Measurements from ENCODE around the gene PTPN1. TPM values are rescaled to one million over a fixed set of nuclear protein-coding genes. Genes with fewer than 3 reads are reported as not detected.
"Not testable (repeated sequence)": the region's sequence is repeated elsewhere in the genome, so short reads cannot be mapped to it uniquely, and the experiment has no call there.

PTPN1 gene
- total and polyA plus RNA-seq, 8 donors = 26.3 to 98.6 (median 30.4) TPM

DNA sequence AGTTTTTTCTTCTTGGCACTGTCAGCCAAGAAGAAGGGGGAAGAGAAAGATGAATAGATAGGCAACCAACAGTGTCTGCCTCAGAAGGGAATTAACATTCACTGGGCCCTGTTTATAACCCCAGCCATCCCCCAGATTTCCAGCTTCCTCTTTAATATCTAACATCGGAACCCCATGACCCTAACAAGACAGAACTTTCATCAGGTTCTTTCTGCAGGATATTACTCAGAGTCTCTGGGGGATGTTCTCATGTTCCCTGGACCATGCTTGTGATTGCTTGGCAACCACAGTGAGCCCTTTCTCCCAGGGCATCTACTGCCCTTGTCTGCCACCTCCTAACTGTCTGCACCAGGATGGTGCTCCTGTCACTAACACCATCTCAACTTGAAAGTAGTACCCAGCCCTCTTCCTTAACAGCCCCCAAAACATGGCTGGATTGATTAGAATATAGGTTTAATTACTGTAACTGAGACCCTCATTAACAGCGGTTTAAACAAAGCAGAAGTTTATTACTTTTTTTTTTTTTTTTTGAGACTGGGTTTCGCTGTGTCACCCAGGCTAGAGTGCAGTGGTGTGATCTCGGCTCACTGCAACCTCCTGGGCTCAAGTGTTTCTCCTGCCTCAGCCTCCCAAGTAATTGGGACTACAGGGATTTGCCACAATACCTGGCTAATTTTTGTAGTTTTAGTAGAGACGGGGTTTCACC is 12.0 kb upstream of the PTPN1 start:
- Histone ChIP-seq H3K36me3 (no peaks in the 10 kb centered on the region), H3K4me1 (peaks cover 0 to 23% of the 10 kb centered on the region in 2 donors), H3K27me3 (no peaks in the 10 kb centered on the region), H3K4me3 (no peak overlapping the region), H3K27ac (peak overlapping the region in 1 of 2 donors; percentile 58), H3K9me3 (no peaks in the 10 kb centered on the region)
- intact Hi-C loops (cut with DNase I) = no loop called here
- peak; percentile 22 for ATAC-seq
- TF ChIP-seq CTCF (IDR thresholded peaks at IDR 0.05) = no peak
- DNase-seq = no peak

DNA sequence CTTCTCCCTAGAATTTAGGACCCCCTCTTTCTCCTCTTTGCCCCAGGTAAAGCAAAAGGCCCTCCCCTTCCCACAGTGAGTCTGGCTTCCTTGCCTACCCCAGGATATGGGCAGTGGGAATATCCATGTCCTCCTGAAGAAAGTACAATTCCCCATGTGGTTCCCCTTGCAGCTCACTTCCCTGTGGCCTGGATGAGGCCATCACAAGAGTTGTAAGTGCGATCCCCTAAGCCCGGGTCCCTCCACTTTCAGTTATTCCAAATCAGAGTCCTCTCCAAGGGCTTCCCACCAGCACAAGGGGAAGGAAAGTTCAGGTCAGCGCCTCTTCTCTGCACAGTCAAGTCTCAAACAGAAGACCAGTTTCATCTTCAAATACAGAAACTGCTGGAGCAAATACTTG is 10.2 kb upstream of the PTPN1 start:
- ATAC-seq (no peak), DNase-seq (no peak)
- no peaks in the 10 kb centered on the region for H3K36me3 ChIP-seq
- intact Hi-C loops (cut with DNase I) = no loop called here
- no peaks in the 10 kb centered on the region for H3K9me3 ChIP-seq
- no peak for TF ChIP-seq CTCF (IDR thresholded peaks at IDR 0.05)
- H3K27me3 ChIP-seq = no peaks in the 10 kb centered on the region
- H3K4me1 ChIP-seq = peaks cover 9 to 37% of the 10 kb centered on the region in 2 donors
- no peak overlapping the region for H3K4me3 ChIP-seq
- no peak overlapping the region for H3K27ac ChIP-seq

- intact Hi-C loops (cut with DNase I) = no loop called here
- DNase-seq (peak in 1 of 4 donors; percentile 50), ATAC-seq (peak; percentile 28)
- H3K27me3 ChIP-seq = no peaks in the 10 kb centered on the region
- no peaks in the 10 kb centered on the region for H3K36me3 ChIP-seq
- H3K4me1 ChIP-seq = peaks cover 9 to 37% of the 10 kb centered on the region in 2 donors
- H3K9me3 ChIP-seq = no peaks in the 10 kb centered on the region
- no peak overlapping the region for H3K4me3 ChIP-seq
- no peak for TF ChIP-seq CTCF (IDR thresholded peaks at IDR 0.05)
- peak overlapping the region; percentile 31 to 73 for H3K27ac ChIP-seq
Observed at GRCh38 chr20:50501972-50502745, 8.0 kb upstream of the PTPN1 start.

DNA sequence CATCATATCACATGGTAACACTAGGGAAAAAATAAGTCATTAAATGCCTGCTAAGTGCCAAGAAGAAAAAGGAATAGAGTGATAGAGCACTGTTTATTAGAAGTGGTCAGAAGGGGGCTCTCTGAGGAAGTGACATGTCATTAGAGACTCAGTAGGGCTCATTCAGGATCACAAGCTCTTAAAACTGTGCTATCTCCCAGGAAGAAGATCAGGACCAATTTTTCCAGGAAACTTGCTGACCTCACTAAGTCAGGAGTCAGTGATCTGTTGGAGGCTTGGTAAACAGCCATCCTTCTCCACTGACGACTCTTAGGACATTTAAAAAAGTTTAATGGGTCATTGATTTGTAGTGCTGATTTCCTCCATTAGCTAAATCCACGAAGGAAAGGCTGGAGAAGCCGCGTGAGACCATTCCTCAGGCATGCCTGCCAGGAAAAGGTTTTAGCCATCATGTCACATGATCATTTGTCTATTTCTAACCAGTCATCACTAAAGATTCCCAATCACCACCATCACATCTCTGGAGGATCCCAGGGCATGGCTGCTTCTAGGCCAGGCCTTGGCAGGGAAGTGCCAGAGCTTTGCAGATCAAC is 5.9 kb upstream of the PTPN1 start:
- no peaks in the 10 kb centered on the region for H3K36me3 ChIP-seq
- ATAC-seq (peak; percentile 13), DNase-seq (peak in 1 of 4 donors; percentile 35)
- no peaks in the 10 kb centered on the region for H3K9me3 ChIP-seq
- H3K4me1 ChIP-seq = peaks cover 9 to 39% of the 10 kb centered on the region in 2 donors
- no peak for TF ChIP-seq CTCF (IDR thresholded peaks at IDR 0.05)
- no peak overlapping the region for H3K4me3 ChIP-seq
- intact Hi-C loops (cut with DNase I) = no loop called here
- no peaks in the 10 kb centered on the region for H3K27me3 ChIP-seq
- H3K27ac ChIP-seq = peak overlapping the region in 1 of 2 donors; percentile 20

DNA sequence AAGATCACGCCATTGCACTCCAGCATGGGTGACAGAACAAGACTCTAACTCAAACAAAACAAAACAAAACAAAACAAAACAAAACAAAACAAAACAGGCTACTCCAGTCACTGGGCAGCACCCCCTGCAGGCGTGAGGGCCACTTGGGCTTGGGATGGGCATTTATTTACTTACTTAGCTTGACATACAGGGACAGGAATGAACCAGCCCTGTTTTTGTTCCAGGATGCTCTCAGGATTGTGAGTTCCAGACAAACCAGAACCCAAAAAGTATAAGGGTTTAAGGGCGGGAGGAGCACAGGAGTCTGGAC is 4.0 kb upstream of the PTPN1 start:
- Histone ChIP-seq H3K4me3 (no peak overlapping the region), H3K27me3 (no peaks in the 10 kb centered on the region), H3K27ac (no peak overlapping the region), H3K36me3 (no peaks in the 10 kb centered on the region), H3K9me3 (no peaks in the 10 kb centered on the region), H3K4me1 (peaks cover 15 to 49% of the 10 kb centered on the region in 2 donors)
- TF ChIP-seq CTCF (IDR thresholded peaks at IDR 0.05) = no peak
- ATAC-seq (no peak), DNase-seq (no peak)
- intact Hi-C loops (cut with DNase I) = no loop called here

GRCh38 chr20:50507745-50508144 is 2.4 kb upstream of the PTPN1 start:
- peaks cover 15 to 52% of the 10 kb centered on the region in 2 donors for H3K4me1 ChIP-seq
- H3K27ac ChIP-seq; H3K4me3 ChIP-seq; DNase-seq; ATAC-seq; H3K9me3 ChIP-seq; H3K27me3 ChIP-seq; intact Hi-C loops (cut with DNase I); H3K36me3 ChIP-seq: not testable (repeated sequence)
